Stimulated activated CD8-positive, alpha-beta memory T cell treated with anti-CD3 and anti-CD28 coated beads, Interleukin-7, amount 100 ng/mL, for 4 hours (primary cell): ENCODE data around the gene HFM1.

Source experiments
- DNase-seq, 2 donors: peaks; one replicate each; pipeline ENCODE4 v3.0.0-alpha.2; 2020; ENCODE audit warnings: low read depth in 2 of 2

HFM1 gene

DNA sequence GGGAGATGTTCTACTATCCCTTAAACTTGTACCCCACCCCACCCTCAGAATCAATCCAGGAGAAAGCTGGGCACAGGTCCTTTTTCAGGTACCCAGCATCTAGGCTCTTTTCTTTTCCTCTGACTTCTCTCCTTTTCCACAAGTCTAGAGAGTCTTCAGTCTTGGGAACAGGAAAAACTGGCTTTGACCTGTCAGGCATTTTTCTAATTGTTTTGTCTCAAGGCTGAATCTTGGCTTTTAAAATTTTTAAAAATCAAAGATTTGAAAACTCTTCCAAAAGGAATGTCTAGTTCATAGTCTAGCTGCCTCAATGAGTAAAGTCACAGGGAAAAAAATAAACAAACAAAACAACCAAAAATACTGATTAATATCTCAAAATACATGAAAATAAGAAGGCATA, 161.5 kb downstream of the HFM1 start:
- DNase-seq, result no peak

DNA sequence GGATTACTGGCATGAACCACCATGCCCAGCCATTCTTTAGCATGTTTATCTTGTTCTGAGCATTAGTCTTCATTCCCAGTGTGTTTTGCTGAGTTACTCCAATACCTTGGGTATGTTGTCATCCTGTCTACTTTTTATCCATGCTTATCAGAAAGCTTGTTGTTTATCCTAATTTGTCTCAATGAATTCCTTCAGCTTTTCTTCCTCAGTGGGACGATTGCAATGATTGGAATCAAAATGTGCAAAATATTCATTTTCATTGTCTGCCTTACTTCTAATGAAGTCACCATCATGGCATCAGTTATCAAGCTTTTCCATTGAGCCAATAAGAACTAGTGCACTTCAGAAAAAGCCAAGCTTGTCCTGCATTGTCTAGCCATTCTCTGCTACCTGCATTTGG, 170.5 kb downstream of the HFM1 start:
- no peak for DNase-seq

DNA sequence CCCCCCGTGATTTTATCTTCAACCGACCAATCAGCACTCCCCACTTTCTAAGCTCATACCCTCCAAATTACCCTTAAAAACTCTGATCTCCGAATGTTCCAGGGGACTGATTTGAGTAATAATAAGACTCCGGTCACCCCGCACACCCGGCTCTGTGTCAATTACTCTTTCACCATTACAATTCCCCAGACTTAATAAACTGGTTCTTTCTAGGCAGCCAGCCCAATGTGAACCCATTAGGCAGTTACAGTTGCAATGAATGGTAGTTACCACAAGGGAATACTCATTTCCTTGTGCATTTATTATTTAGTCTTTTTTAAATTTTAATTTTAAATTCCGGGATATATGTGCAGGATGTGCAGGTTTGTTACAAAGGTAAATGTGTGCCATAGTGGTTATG, 177.9 kb downstream of the HFM1 start:
- no peak for DNase-seq

DNA sequence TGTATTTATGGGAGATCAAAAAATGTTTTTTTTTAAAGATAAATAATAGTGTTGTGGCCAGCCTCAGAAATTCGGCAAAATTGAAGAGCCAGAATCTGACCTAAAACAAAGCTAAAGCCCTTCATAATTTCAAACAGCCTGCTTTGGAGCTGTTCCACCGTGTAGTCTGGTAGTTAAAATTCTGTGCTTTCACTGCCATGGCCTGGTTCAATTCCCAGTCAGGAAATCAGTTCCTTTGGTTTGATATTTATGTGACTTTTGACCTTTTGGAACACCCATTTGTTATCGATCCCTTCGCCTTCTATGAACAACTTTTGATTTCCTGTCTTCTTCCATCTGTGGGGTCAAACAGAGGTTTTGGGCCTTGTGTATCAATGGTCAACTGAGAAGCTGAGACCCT, 179.8 kb downstream of the HFM1 start:
- no peak for DNase-seq

DNA sequence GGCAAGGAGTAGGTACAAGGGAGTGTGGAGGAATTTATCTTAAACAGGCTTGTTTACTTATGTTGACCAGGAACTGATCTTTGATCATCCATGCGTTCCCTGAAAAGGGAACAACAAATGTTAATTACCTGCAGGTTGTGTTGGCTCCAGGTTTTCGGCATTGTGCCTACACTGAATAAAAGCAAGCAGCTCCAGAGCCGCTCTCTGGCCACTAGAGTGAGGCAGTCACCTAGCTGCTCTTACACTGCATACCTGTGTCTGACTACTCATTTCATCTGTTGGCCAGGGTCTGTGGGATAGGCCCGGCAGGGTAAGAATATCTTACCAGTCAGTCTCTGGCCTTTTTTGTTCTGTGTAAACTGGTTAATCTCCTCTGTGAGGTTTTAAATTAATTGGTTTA, 183.6 kb downstream of the HFM1 start:
- DNase-seq, result no peak

- no peak for DNase-seq
Measured at GRCh38 chr1:91217911-91218310, 186.7 kb downstream of the HFM1 start.
